Kidney epithelial cell (primary cell): ENCODE results near the gene IGF2BP1. TPM values are rescaled to one million over a fixed set of nuclear protein-coding genes. Genes with fewer than 3 reads are reported as not detected.
"Not testable (repeated sequence)": the region's sequence is repeated elsewhere in the genome, so short reads cannot be mapped to it uniquely, and the experiment has no call there.

Experiments used
- DNase-seq: peaks from one replicate; pipeline ENCODE4 v3.0.0-alpha.2; 2010; ENCODE audit warnings: low read depth
- H3K27me3 ChIP-seq: 2 replicates; pipeline ENCODE4 v1.6.0; 2011; ENCODE audit warnings: low read length; ENCODE audit not compliant: control insufficient read depth, insufficient read depth
- H3K36me3 ChIP-seq: 2 replicates; pipeline ENCODE4 v1.5.1; 2011; ENCODE audit warnings: low read length; ENCODE audit not compliant: control insufficient read depth, insufficient read depth
- H3K4me3 ChIP-seq: 2 replicates; pipeline ENCODE4 v1.5.1; 2011; ENCODE audit warnings: low read depth, mild to moderate bottlenecking, control low read depth, low read length
- CTCF ChIP-seq: IDR thresholded peaks from 2 replicates; pipeline ENCODE4 v1.5.1; 2011; ENCODE audit warnings: mild to moderate bottlenecking, moderate library complexity, low read length, control low read depth, inconsistent platforms; ENCODE audit not compliant: insufficient read depth, poor library complexity, severe bottlenecking
- total RNA-seq: library from RNA; depleted of rRNA; stranded (reverse); fragments of >200 nt; gene quantifications from 2 replicates; pipeline ENCODE4 v1.2.3, GENCODE V29; 2015

Gene IGF2BP1
- total RNA-seq, 1 donor from 2014 or later = 10.2 TPM

- H3K36me3 ChIP-seq = no peaks in the 10 kb centered on the region
- no peak overlapping the region for H3K4me3 ChIP-seq
- H3K27me3 ChIP-seq = no peaks in the 10 kb centered on the region
- no peak for DNase-seq
- TF ChIP-seq CTCF = no peak
Observed at GRCh38 chr17:49074851-49075540, 77.8 kb downstream of the IGF2BP1 start.

GRCh38 chr17:49076573-49077384 lies 79.6 kb downstream of the IGF2BP1 start:
- no peaks in the 10 kb centered on the region for H3K36me3 ChIP-seq
- DNase-seq = no peak
- no peak overlapping the region for H3K4me3 ChIP-seq
- no peaks in the 10 kb centered on the region for H3K27me3 ChIP-seq
- no peak for TF ChIP-seq CTCF

GRCh38 chr17:49078248-49078647 lies 81.1 kb downstream of the IGF2BP1 start:
- no peaks in the 10 kb centered on the region for H3K27me3 ChIP-seq
- H3K4me3 ChIP-seq = no peak overlapping the region
- DNase-seq = no peak
- H3K36me3 ChIP-seq = no peaks in the 10 kb centered on the region
- TF ChIP-seq CTCF = no peak

- no peak for TF ChIP-seq CTCF
- H3K27me3 ChIP-seq = no peaks in the 10 kb centered on the region
- no peaks in the 10 kb centered on the region for H3K36me3 ChIP-seq
- no peak overlapping the region for H3K4me3 ChIP-seq
- DNase-seq = no peak
Observed at GRCh38 chr17:49079840-49080663, 82.9 kb downstream of the IGF2BP1 start.

GRCh38 chr17:49082231-49082630 lies 85.0 kb downstream of the IGF2BP1 start:
- H3K27me3 ChIP-seq = no peaks in the 10 kb centered on the region
- DNase-seq = no peak
- TF ChIP-seq CTCF = no peak
- no peaks in the 10 kb centered on the region for H3K36me3 ChIP-seq
- H3K4me3 ChIP-seq = no peak overlapping the region

- H3K27me3 ChIP-seq, DNase-seq, H3K4me3 ChIP-seq, H3K36me3 ChIP-seq: not testable (repeated sequence)
Observed at GRCh38 chr17:49085046-49085445, 87.9 kb downstream of the IGF2BP1 start.
